Thymus (tissue), 11 donors: ENCODE results near the gene OVOL2. TPM values are rescaled to one million over a fixed set of nuclear protein-coding genes. Genes with fewer than 3 reads are reported as not detected.

Experiments used
- DNase-seq, 9 donors: peaks; one replicate each; pipeline ENCODE4 v3.0.0-alpha.2; 2013; ENCODE audit warnings: low spot score in 9 of 9, low read depth in 6 of 9, missing footprints in 1 of 9
- H3K27ac ChIP-seq, 2 donors: one replicate each; pipeline ENCODE4 v1.5.1; 2013; ENCODE audit warnings: control low read depth in 1 of 2, low read depth in 1 of 2, low read length in 1 of 2, mild to moderate bottlenecking in 1 of 2, moderate library complexity in 1 of 2
- H3K27me3 ChIP-seq, 2 donors: one replicate each; pipeline ENCODE4 v1.5.1; 2013; ENCODE audit warnings: low read length in 1 of 2; ENCODE audit not compliant: control insufficient read depth in 2 of 2, insufficient read depth in 1 of 2
- H3K36me3 ChIP-seq, 2 donors: one replicate each; pipeline ENCODE4 v1.5.1; 2013; ENCODE audit warnings: low read length in 1 of 2, mild to moderate bottlenecking in 1 of 2, moderate library complexity in 1 of 2; ENCODE audit not compliant: control insufficient read depth in 2 of 2, insufficient read depth in 2 of 2
- H3K4me1 ChIP-seq, 2 donors: one replicate each; pipeline ENCODE4 v1.5.1; 2013; ENCODE audit warnings: low read length in 2 of 2; ENCODE audit not compliant: control insufficient read depth in 2 of 2, insufficient read depth in 2 of 2
- H3K4me3 ChIP-seq, 2 donors: one replicate each; pipeline ENCODE4 v1.5.1; 2013; ENCODE audit warnings: low read length in 2 of 2, control low read depth in 1 of 2, mild to moderate bottlenecking in 1 of 2
- H3K9me3 ChIP-seq, 2 donors: one replicate each; pipeline ENCODE4 v1.5.1; 2013; ENCODE audit warnings: low read length in 1 of 2, mild to moderate bottlenecking in 1 of 2; ENCODE audit not compliant: control insufficient read depth in 2 of 2, insufficient read depth in 1 of 2
- WGBS: extraction: QIAGEN DNeasy Blood & Tissue Kit; methylation state at CpG from one replicate; pipeline ENCODE4 v1.1.7; 2013; 5-methylcytosine and 5-hydroxymethylcytosine counted together
- polyA plus RNA-seq: library from polyadenylated mRNA; stranded (reverse); fragments of 200-250 nt; gene quantifications from one replicate; pipeline ENCODE4 v1.2.3, GENCODE V29; 2013
- total RNA-seq: library from RNA; stranded (reverse); fragments of 120-200 nt; gene quantifications from one replicate; pipeline ENCODE4 v1.2.4, GENCODE V29; 2013
- donor health status: healthy.

OVOL2 gene
- total and polyA plus RNA-seq, 2 donors, result 0.94 to 3.1 TPM

DNA sequence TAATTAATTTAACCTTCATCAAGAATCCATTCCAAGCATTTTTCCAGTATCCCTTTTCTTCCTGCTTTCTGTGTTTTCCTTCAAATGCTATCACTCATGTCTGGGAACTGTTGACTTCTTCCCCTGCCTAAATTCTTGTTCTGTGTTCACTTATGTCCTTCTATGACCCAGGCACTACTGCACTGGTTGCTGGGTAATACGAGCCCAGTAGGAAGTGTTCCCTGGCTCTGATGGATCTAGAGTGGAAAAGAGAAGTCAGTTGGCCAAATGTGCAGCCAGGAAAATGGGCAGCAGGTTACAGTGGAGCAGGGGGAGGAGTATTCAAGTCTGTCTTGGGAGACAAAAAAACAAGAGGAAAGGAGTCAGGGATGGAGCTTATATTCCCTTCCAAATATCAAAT lies 7.1 kb downstream of the OVOL2 start:
- Histone ChIP-seq H3K36me3 (no peaks in the 10 kb centered on the region), H3K27ac (no peak overlapping the region), H3K4me3 (no peak overlapping the region), H3K27me3 (peaks cover 16 to 36% of the 10 kb centered on the region in 2 donors), H3K4me1 (no peaks in the 10 kb centered on the region), H3K9me3 (no peaks in the 10 kb centered on the region)
- 88% methylated on average over 1 of the region's 1 CpG for WGBS
- no peak for DNase-seq

DNA sequence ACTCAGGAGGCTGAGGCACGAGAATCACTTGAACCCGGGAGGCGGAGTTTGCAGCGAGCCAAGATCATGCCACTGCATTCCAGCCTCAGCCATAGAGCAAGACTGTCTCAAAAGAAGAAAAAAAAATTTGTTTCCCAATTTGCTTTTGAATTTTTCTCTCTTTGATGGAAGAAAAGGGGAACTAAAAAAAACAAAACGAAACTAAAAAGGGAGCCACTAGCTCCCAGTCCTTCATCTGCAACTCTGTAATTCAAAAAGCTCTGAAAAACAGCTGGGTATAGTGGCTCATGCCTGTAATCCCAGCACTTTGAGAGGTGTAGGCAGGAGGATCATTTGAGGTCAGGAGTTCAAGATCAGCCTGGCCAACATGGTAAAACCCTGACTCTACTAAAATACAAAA lies 9.5 kb downstream of the OVOL2 start:
- 61% methylated on average over 5 of the region's 5 CpGs for WGBS
- Histone ChIP-seq H3K27me3 (peaks cover 2 to 13% of the 10 kb centered on the region in 2 donors), H3K9me3 (no peaks in the 10 kb centered on the region), H3K4me3 (no peak overlapping the region), H3K27ac (no peak overlapping the region), H3K4me1 (no peaks in the 10 kb centered on the region), H3K36me3 (no peaks in the 10 kb centered on the region)
- DNase-seq, result no peak

DNA sequence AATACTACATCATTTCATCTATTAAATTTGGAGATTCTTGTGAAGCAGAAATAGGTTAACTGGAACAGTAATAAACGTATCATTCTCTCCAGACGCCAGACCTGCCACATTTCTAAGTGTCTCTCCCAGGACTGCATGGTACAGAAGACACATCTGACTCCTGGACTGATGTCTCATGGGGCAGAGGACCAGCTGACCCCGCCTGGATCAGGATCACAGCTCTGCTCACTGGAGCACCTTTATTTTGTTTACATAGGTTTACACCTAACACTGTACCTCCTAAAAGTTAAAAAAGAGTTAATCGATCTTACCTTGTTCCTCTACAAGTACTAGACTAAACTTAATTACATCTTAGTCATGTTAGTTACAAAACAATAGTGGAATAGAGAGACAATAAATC lies 11.2 kb downstream of the OVOL2 start:
- no peaks in the 10 kb centered on the region for H3K36me3 ChIP-seq
- H3K27me3 ChIP-seq, result peaks cover under 1 to 8% of the 10 kb centered on the region in 2 donors
- no peak overlapping the region for H3K27ac ChIP-seq
- no peaks in the 10 kb centered on the region for H3K9me3 ChIP-seq
- DNase-seq, result no peak
- no peaks in the 10 kb centered on the region for H3K4me1 ChIP-seq
- WGBS, result 94% methylated on average over 4 of the region's 4 CpGs
- H3K4me3 ChIP-seq, result no peak overlapping the region

DNA sequence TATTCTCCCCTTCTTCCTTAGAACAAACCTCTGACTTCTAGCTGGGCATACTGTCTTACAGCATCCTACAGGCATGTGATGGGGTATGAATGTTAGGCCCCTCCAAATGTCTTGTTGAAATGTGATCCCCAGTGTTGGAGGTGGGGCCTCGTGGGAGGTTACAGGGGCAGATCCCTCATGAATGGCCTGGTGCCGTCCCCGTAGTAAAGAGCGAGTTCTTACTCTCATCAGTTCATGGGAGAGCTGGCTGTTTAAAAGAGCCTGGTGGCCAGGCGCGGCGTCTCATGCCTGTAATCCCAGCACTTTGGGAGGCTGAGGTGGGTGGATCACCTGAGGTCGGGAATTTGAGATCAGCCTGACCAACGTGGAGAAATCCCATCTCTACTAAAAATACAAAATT lies 15.5 kb downstream of the OVOL2 start:
- no peak overlapping the region for H3K27ac ChIP-seq
- no peak overlapping the region for H3K4me3 ChIP-seq
- H3K9me3 ChIP-seq, result no peaks in the 10 kb centered on the region
- H3K36me3 ChIP-seq, result no peaks in the 10 kb centered on the region
- DNase-seq, result no peak
- 86% methylated on average over 9 of the region's 9 CpGs for WGBS
- no peaks in the 10 kb centered on the region for H3K27me3 ChIP-seq
- no peaks in the 10 kb centered on the region for H3K4me1 ChIP-seq

DNA sequence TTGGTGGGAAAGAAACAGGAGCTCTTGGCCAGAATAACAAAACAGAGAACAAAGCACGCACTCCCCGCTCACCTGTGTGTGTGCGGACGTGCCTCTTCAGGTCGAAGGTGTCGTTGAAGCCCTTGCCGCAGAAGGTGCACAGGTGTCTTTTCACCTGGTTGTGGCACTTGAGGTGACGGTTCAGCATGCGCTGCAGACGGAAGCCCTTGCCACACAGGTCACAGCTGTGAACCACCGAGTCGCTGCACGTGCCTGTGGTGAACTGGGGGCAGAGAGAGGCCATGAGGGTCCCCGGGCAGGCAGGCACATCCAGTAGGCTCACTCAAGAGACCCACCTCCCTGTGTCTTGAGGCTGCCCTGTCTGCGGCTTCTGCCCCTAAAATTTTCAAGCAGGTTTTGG lies 16.3 kb downstream of the OVOL2 start:
- Histone ChIP-seq H3K4me3 (no peak overlapping the region), H3K9me3 (no peaks in the 10 kb centered on the region), H3K36me3 (no peaks in the 10 kb centered on the region), H3K27ac (no peak overlapping the region), H3K4me1 (no peaks in the 10 kb centered on the region), H3K27me3 (no peaks in the 10 kb centered on the region)
- no peak for DNase-seq
- 86% methylated on average over 15 of the region's 15 CpGs for WGBS

DNA sequence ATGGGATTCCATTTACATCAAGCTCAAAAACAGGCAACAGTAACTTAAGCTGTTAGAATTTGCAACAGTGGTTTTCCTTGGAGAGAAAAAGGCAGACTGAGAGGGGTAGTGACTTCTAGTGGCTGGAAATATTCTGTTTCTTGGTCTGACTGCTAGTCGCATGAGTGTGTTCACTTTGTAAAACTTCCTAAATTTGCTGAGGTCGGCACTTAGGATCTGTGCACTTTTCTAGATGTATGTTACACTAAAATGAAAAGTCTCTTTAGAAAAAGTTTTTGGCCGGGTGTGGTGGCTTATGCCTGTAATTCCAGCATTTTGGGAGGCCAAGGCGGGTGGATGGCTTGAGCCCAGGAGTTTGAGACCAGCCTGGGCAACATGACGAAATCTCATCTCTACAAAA lies 18.7 kb downstream of the OVOL2 start:
- H3K27me3 ChIP-seq, result no peaks in the 10 kb centered on the region
- no peaks in the 10 kb centered on the region for H3K4me1 ChIP-seq
- H3K9me3 ChIP-seq, result no peaks in the 10 kb centered on the region
- H3K4me3 ChIP-seq, result no peak overlapping the region
- H3K27ac ChIP-seq, result no peak overlapping the region
- H3K36me3 ChIP-seq, result no peaks in the 10 kb centered on the region
- no peak for DNase-seq
- 94% methylated on average over 5 of the region's 5 CpGs for WGBS

DNA sequence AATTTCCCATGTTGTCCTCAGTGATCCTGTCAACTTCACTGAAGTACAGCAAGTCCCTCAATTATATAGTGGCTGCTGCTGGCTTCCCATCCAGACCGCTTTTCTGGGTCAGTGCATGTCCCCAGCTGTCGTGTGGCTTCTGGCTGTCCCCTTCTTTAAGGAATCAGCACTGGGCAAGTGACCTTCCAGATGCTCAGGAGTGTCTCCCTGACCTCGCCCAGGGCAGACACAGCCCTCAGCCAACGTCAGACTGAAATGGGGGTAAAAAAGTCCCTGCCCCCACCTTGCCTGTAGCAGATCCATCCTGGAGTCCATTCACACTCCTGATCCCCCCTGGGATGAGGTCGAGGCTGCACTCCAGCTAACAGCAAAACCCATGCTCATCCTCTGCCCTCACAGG lies 23.7 kb downstream of the OVOL2 start:
- H3K9me3 ChIP-seq, result no peaks in the 10 kb centered on the region
- H3K4me3 ChIP-seq, result no peak overlapping the region
- no peak overlapping the region for H3K27ac ChIP-seq
- H3K4me1 ChIP-seq, result no peaks in the 10 kb centered on the region
- no peaks in the 10 kb centered on the region for H3K36me3 ChIP-seq
- H3K27me3 ChIP-seq, result peaks cover 0 to 4% of the 10 kb centered on the region in 2 donors
- DNase-seq, result no peak
- WGBS, result 86% methylated on average over 5 of the region's 5 CpGs

DNA sequence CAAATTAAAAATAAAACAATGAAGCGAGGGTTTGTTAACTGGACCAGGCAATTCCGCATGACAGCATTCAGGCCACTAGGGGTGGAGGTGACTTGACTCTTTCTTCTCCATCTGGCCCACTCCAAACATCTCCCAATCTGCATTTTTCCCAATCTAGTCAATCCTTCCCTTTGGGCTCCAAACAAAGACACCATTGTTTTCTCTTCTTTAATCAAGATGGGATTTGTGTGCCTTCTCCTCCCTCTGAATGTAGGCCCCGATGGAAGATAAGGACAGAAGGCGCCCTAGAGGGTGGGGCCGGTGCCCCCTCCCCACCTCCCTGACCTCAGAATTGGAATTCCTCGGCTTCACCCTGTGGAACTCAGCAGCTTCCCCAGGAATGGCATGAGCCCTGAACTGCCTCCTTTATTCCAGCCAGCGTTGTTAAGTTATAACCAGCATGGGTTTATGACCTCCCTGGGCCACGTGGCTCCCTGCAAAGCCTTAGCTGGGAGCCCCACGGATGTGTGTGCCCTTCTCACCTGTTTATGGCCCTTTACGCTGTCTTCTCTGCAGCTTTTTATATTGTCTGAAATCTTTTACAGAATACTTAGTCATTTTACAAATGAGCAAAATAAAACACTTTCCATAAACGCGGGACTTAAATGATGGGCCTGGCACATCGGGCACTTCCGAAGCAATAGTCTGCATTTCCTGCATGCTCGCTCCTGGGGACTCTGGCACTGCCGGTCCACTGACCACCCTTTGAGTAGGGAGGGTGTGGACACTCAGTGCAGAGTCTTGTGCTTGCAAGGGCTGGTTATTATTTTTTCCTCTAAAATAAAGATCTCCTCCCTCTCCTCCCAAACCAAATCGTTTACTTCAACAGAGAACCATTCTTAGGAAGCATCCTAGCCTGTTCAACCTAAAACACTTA lies 24.5 kb downstream of the OVOL2 start:
- Histone ChIP-seq H3K4me1 (no peaks in the 10 kb centered on the region), H3K27ac (no peak overlapping the region), H3K36me3 (no peaks in the 10 kb centered on the region), H3K4me3 (no peak overlapping the region), H3K9me3 (no peaks in the 10 kb centered on the region), H3K27me3 (peaks cover 0 to 4% of the 10 kb centered on the region in 2 donors)
- no peak for DNase-seq
- WGBS, result 90% methylated on average over 17 of the region's 17 CpGs

DNA sequence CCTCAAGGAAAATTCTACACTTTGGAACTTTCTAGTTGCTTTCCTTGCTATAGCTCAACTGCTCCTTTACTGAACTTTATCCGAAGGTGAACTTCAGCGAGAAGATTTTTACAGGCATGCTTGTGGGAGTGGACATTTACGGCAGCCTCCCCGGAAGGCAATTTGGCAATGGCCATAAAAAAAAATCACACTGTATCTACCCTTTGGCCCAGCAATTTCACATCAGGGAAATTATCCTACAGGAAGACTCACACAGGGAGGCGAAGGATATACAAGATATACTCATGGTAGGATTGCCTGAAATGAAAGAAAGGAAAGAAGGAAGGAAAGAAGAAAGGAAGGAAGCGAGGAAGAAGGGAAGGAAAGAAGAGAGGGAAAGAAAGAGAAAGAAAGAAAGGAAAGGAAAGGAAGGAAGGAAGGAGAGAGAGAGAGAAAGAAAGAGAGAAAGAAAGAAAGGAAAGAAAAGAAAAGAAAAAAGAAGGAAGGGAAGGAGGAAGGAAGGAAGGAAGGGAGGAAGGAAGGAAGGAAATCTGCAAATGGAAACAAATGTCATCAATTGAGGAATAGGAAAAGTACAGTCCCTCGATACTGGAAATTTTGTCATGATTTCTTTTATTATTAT lies 25.7 kb downstream of the OVOL2 start:
- Histone ChIP-seq H3K4me3 (no peak overlapping the region), H3K4me1 (no peaks in the 10 kb centered on the region), H3K27ac (no peak overlapping the region), H3K9me3 (no peaks in the 10 kb centered on the region), H3K27me3 (peaks cover 0 to 4% of the 10 kb centered on the region in 2 donors), H3K36me3 (no peaks in the 10 kb centered on the region)
- DNase-seq, result no peak
- WGBS, result 87% methylated on average over 7 of the region's 7 CpGs
